T-helper 1 cell treated with Interleukin-12 subunit alpha and Interleukin-12 subunit beta and Interleukin-4 antibody, amounts not matched to agents 30 ng/mL and 1 ng/mL, for 36 hours (primary cell): Measurements from ENCODE around the gene FBXW10B. TPM values are rescaled to one million over a fixed set of nuclear protein-coding genes. Genes with fewer than 3 reads are reported as not detected.
"Not testable (repeated sequence)": the region's sequence is repeated elsewhere in the genome, so short reads cannot be mapped to it uniquely, and the experiment has no call there.

ENCODE experiments used
- intact Hi-C: fragments of 100-400 bp; cut with micrococcal nuclease; formaldehyde crosslinking; loops from one replicate; pipeline ENCODE4 v1.15.1; 2024
- total RNA-seq: library from RNA; stranded (reverse); gene quantifications from 2 replicates; pipeline ENCODE4 v1.2.3, GENCODE V29; 2022

FBXW10B gene
- total RNA-seq, 1 donor from 2014 or later, result 3.6 TPM

GRCh38 chr17:15642505-15643251, 23.2 kb upstream of the FBXW10B start:
- intact Hi-C loops, result not testable (repeated sequence)

GRCh38 chr17:15642014-15642413, 22.5 kb upstream of the FBXW10B start:
- intact Hi-C loops, result not testable (repeated sequence)

GRCh38 chr17:15630930-15631453, 11.5 kb upstream of the FBXW10B start:
- intact Hi-C loops, result not testable (repeated sequence)

GRCh38 chr17:15629991-15630390, 10.5 kb upstream of the FBXW10B start:
- intact Hi-C loops, result not testable (repeated sequence)

- intact Hi-C loops, result not testable (repeated sequence)
Observed at GRCh38 chr17:15623661-15624209, 4.2 kb upstream of the FBXW10B start.

GRCh38 chr17:15623255-15623654, 3.8 kb upstream of the FBXW10B start:
- intact Hi-C loops, result not testable (repeated sequence)

- intact Hi-C loops, result not testable (repeated sequence)
Observed at GRCh38 chr17:15622124-15622523, 2.6 kb upstream of the FBXW10B start.

- intact Hi-C loops, result not testable (repeated sequence)
Observed at GRCh38 chr17:15616828-15617227, 2.7 kb downstream of the FBXW10B start.

- intact Hi-C loops, result not testable (repeated sequence)
Observed at GRCh38 chr17:15615850-15616249, 3.7 kb downstream of the FBXW10B start.

GRCh38 chr17:15613111-15613510, 6.4 kb downstream of the FBXW10B start:
- intact Hi-C loops, result not testable (repeated sequence)

GRCh38 chr17:15592960-15593359, 26.5 kb downstream of the FBXW10B start:
- intact Hi-C loops, result not testable (repeated sequence)

GRCh38 chr17:15591986-15592385, 27.5 kb downstream of the FBXW10B start:
- intact Hi-C loops, result not testable (repeated sequence)

- intact Hi-C loops, result not testable (repeated sequence)
Observed at GRCh38 chr17:15590844-15591243, 28.7 kb downstream of the FBXW10B start.

GRCh38 chr17:15589544-15590536, 29.7 kb downstream of the FBXW10B start:
- intact Hi-C loops, result not testable (repeated sequence)

GRCh38 chr17:15588017-15588416, 31.5 kb downstream of the FBXW10B start:
- intact Hi-C loops, result not testable (repeated sequence)

- intact Hi-C loops, result not testable (repeated sequence)
Observed at GRCh38 chr17:15583313-15583712, 36.2 kb downstream of the FBXW10B start.

GRCh38 chr17:15581462-15581861, 38.0 kb downstream of the FBXW10B start:
- intact Hi-C loops, result not testable (repeated sequence)

- intact Hi-C loops, result not testable (repeated sequence)
Observed at GRCh38 chr17:15576848-15577247, 42.7 kb downstream of the FBXW10B start.

GRCh38 chr17:15574660-15575059, 44.8 kb downstream of the FBXW10B start:
- intact Hi-C loops, result not testable (repeated sequence)

GRCh38 chr17:15573870-15574269, 45.6 kb downstream of the FBXW10B start:
- intact Hi-C loops, result not testable (repeated sequence)
